ENCODE measurements around the gene TDRD9.
"Not testable (repeated sequence)": the region's sequence is repeated elsewhere in the genome, so short reads cannot be mapped to it uniquely, and the experiment has no call there.

The TDRD9 gene, protein sequence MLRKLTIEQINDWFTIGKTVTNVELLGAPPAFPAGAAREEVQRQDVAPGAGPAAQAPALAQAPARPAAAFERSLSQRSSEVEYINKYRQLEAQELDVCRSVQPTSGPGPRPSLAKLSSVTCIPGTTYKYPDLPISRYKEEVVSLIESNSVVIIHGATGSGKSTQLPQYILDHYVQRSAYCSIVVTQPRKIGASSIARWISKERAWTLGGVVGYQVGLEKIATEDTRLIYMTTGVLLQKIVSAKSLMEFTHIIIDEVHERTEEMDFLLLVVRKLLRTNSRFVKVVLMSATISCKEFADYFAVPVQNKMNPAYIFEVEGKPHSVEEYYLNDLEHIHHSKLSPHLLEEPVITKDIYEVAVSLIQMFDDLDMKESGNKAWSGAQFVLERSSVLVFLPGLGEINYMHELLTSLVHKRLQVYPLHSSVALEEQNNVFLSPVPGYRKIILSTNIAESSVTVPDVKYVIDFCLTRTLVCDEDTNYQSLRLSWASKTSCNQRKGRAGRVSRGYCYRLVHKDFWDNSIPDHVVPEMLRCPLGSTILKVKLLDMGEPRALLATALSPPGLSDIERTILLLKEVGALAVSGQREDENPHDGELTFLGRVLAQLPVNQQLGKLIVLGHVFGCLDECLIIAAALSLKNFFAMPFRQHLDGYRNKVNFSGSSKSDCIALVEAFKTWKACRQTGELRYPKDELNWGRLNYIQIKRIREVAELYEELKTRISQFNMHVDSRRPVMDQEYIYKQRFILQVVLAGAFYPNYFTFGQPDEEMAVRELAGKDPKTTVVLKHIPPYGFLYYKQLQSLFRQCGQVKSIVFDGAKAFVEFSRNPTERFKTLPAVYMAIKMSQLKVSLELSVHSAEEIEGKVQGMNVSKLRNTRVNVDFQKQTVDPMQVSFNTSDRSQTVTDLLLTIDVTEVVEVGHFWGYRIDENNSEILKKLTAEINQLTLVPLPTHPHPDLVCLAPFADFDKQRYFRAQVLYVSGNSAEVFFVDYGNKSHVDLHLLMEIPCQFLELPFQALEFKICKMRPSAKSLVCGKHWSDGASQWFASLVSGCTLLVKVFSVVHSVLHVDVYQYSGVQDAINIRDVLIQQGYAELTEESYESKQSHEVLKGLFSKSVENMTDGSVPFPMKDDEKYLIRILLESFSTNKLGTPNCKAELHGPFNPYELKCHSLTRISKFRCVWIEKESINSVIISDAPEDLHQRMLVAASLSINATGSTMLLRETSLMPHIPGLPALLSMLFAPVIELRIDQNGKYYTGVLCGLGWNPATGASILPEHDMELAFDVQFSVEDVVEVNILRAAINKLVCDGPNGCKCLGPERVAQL (N-terminal part only)

GRCh38 chr14:103928011-103928890 lies at the start of gene TDRD9:
Gene TDRD9 (plus strand): TSS chr14:103928456. CDS start chr14:103928510, 54 bp downstream.
- peak in 2 of 3 donors; percentile 31 to 45 for DNase-seq

DNA sequence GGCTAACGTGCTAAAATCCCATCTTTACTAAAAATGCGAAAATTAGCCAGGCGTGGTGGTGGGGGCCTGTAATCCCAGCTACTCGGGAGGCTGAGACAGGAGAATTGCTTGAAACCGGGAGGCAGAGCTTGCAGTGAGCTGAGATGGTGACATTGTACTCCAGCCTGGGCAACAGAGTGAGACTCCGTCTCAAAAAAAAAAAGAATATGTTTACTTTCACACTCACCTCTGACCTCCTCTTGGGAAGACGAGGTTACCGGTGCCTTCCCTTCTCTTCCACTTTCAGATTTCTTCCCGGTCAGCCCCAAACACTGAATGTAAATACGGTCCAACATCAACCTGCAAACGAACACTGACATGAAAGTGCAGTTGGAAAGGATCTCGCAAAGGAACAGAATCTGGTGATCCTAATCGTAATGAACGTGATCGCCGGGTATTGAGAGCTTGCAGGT lies 49.1 kb upstream of the TDRD9 start:
- no peak for DNase-seq

- peak in 2 of 3 donors; percentile 32 to 43 for DNase-seq
These were observed 48.5 kb upstream of the TDRD9 start for GRCh38 chr14:103879570-103880347.

GRCh38 chr14:103880348-103881267 lies 47.6 kb upstream of the TDRD9 start:
- peak; percentile 33 to 54 (median 51) for DNase-seq

DNA sequence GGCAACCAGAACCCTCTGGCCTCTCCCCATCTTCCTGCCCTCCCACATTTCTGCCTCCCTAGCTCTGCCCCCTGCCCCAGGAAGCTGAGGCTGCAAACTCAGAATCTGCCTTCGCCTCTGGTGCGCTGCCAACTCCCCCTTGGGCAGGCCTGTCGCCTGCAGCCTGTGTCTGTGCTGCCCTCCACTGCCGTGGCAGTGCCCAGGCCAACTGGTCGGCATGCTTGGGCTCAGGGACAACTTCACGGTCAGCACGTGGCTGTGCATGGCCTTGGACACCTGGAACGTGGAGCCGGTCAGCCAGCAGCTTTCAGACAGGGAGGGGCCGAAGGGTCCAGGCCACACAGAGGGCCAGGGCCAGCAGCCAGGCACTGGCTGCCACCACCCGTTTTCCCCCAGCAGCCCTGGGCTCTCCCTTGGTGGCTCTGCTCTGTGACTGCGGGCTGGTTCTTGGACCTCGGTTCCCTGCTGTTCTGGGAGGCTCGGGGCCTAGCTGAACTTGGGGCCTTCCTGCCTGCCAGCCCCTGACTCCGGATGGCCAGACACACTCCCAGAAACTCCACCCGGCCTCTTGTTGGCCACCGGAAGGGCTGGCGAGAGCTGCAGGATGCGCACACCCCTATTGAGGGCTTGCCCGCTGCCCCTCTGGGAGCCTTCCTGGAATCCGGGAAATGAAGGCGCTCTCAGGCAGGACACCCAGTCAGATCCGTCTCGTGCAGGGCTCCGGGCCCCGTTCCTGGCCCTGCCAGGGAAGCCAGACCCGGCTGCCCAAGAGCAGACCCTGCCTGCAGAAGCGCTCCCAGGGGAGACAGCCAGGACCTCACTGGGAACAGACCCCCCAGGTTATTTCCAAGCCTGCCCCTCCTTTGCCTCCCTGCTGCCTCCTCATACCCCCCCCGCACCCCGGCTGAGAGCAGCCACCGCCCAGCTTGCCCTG lies 46.7 kb upstream of the TDRD9 start:
- DNase-seq = no peak

DNA sequence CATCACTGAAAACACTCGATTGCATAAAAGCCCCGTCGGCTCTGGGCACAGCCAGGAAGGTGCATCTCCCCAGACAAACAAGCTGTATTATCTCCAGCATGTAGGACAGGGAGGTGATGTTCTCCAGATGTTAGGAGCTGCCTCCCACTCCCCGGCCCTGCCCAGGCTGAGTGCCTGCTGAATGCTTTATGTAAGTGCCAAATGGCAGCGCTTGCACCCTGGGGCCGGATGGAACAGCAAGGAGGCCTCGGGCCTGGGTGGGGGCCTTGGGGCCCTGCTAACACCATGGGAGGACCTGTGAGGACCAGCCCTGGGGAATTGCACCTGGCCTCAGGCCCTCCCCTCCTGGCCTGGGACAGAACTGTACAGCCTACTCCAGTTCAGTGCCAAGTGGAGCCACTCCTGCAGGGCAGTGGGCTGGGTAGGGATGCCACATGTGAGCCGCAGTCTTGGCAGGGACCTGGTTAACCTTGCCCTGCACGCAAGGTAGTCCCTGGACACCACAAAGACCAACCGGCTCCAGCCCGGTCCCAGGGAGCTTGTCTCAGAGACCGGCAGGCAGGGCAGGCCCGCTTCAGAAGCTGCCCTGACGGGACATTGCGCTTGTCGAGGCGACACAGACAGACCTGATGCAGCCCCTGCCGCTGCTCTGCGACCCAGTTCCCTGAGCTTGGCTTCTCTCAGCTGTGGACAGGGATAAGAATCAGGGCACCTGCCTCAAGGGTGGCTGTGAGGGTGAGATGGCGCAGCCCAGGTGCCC lies 45.6 kb upstream of the TDRD9 start:
- no peak for DNase-seq

GRCh38 chr14:103883263-103883523 lies 45.1 kb upstream of the TDRD9 start:
- DNase-seq = no peak

GRCh38 chr14:103884854-103885253 lies 43.4 kb upstream of the TDRD9 start:
- DNase-seq = no peak

DNA sequence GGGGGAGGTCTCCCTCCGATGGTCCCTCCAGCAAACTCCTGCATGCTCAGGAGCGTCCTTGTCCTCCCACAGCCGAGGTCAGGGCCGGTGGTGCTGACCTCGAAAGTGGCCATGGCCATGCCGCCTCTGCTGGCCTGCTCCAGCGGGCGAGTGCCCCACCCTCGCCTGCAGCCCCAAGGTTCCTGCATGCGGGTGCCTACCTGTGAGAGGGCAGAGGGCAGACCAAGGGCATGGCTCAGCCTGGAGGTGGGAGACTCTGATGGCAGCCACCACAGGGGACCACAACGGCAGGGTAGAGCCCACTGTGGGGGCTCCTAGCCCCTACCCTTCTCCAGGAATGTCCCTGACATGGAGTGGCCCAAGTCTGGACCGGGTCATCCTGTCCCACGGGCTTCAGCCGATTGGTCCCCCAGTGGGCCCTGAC lies 42.7 kb upstream of the TDRD9 start:
- DNase-seq = no peak

GRCh38 chr14:103886304-103887169 lies 41.7 kb upstream of the TDRD9 start:
- peak; percentile 42 to 63 (median 57) for DNase-seq

GRCh38 chr14:103887170-103887501 lies 41.1 kb upstream of the TDRD9 start:
- no peak for DNase-seq

GRCh38 chr14:103887557-103888115 lies 40.6 kb upstream of the TDRD9 start:
- DNase-seq = no peak

DNA sequence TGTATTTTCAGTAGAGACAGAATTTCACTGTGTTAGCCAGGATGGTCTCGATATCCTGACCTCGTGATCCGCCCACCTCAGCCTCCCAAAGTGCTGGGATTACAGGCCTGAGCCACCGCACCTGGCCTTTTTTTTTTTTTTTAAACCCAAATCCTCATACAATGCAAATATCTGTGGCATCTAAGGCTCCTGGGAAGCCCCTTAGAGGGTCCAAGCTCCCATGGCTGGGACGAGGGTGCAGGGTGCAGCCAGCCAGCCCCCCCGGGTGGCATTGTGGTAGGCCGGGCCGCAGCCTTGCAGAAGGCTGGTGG lies 39.3 kb upstream of the TDRD9 start:
- DNase-seq = not testable (repeated sequence)

DNA sequence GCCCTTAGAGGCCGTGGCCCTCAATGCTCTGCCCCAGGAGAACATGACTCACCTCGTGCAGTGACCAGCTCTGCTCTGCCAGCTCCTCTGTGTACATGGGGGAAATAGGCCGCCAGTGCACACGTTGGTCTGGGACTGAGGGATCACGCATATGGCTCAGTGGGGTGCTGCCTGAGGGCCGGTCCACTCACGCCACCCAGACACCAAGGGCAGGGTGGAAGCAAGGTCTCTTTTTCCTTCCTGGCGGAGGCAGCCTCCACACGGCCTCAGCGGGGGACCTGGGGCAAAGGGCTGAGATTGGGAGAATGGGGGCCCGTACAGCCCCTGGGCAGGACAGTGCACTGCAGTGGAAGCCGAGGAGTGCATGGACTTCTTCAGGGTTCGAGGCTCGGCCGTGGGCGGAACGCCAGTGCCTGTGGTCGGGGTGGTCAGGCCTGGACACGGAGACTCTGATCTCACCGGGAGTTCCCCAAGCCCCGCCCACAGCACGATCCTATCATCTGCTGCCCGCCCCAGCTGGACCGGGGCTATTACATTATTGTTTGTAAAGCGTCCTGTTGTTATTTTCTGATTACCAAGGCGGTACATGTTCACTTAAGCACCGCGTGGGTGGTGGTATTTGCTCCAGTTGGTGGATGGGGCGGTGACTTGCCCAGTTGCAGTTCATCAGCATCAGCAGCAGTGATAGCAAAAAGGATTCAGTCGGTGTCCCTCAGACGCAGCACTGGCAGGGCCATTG lies 38.8 kb upstream of the TDRD9 start:
- peak; percentile 60 to 85 (median 62) for DNase-seq

- no peak for DNase-seq
These were observed 38.2 kb upstream of the TDRD9 start for GRCh38 chr14:103890052-103890371.
